Neural crest cell (in vitro differentiated cells): ENCODE data around the gene RNF208. TPM values are rescaled to one million over a fixed set of nuclear protein-coding genes. Genes with fewer than 3 reads are reported as not detected.

ENCODE experiments used
- DNase-seq: peaks from one replicate; pipeline ENCODE4 v3.0.0; 2021; ENCODE audit warnings: low read depth, mixed read lengths, low spot score
- H3K27ac Mint-ChIP-seq: one replicate; pipeline ENCODE4 v1.8.0; 2021; ENCODE audit warnings: mild to moderate bottlenecking, mixed read lengths; ENCODE audit not compliant: unreplicated experiment
- H3K27me3 Mint-ChIP-seq: 2 replicates; pipeline ENCODE4 v1.8.0; 2021; ENCODE audit warnings: low read depth, mild to moderate bottlenecking, mixed read lengths
- H3K36me3 Mint-ChIP-seq: 2 replicates; pipeline ENCODE4 v1.8.0; 2021; ENCODE audit warnings: low read depth, mild to moderate bottlenecking, mixed read lengths
- H3K4me1 Mint-ChIP-seq: 2 replicates; pipeline ENCODE4 v1.8.0; 2021; ENCODE audit warnings: mixed read lengths
- H3K4me3 Mint-ChIP-seq: one replicate; pipeline ENCODE4 v1.8.0; 2021; ENCODE audit warnings: mild to moderate bottlenecking, mixed read lengths
- H3K9me3 Mint-ChIP-seq: 2 replicates; pipeline ENCODE4 v1.8.0; 2021; ENCODE audit warnings: mixed read lengths
- total RNA-seq: library from RNA; stranded (reverse); gene quantifications from 2 replicates; pipeline ENCODE4 v1.2.1, GENCODE V29; 2021
- TF ChIP-seq, protein P1 (sequence below): fragments of 200-600 bp; sonication (generic); conservative IDR thresholded peaks from 2 replicates; pipeline ENCODE4 v1.5.0; 2021; ENCODE audit warnings: antibody characterized with exemption, mild to moderate bottlenecking

Gene RNF208
- total RNA-seq, 1 donor from 2014 or later: 10.1 TPM

DNA sequence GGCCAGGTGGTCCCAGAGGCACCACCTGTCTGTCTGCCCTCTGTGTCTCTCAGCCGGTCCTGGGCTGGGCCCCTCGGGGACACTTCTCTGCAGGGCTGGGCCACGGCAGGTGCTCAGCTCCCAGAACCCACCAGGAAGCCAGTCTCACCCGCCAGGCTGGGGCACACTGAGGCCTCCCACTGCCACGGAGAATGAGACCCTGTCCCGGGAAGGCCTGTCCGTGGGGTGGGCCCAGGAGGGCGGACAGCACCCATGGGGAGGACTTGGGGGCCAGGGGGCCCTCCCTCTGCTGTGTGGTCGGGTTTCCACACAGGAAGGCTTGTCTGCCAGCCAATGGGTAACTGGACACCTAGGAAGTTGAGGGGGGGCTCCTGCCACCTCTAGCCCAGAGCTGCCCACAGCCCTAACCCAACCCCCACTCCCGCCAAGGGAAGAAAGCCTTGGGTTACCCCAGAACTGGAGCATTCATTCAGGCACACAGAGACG, 14.9 kb upstream of the RNF208 start:
- H3K9me3 Mint-ChIP-seq: no peaks in the 10 kb centered on the region
- peaks cover 11% of the 10 kb centered on the region for H3K4me1 Mint-ChIP-seq
- H3K27ac Mint-ChIP-seq: no peak overlapping the region
- TF ChIP-seq, protein P1, sequence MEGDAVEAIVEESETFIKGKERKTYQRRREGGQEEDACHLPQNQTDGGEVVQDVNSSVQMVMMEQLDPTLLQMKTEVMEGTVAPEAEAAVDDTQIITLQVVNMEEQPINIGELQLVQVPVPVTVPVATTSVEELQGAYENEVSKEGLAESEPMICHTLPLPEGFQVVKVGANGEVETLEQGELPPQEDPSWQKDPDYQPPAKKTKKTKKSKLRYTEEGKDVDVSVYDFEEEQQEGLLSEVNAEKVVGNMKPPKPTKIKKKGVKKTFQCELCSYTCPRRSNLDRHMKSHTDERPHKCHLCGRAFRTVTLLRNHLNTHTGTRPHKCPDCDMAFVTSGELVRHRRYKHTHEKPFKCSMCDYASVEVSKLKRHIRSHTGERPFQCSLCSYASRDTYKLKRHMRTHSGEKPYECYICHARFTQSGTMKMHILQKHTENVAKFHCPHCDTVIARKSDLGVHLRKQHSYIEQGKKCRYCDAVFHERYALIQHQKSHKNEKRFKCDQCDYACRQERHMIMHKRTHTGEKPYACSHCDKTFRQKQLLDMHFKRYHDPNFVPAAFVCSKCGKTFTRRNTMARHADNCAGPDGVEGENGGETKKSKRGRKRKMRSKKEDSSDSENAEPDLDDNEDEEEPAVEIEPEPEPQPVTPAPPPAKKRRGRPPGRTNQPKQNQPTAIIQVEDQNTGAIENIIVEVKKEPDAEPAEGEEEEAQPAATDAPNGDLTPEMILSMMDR: no peak
- H3K4me3 Mint-ChIP-seq: no peak overlapping the region
- H3K27me3 Mint-ChIP-seq: peaks cover 4% of the 10 kb centered on the region
- DNase-seq: no peak
- peaks cover 4% of the 10 kb centered on the region for H3K36me3 Mint-ChIP-seq

DNA sequence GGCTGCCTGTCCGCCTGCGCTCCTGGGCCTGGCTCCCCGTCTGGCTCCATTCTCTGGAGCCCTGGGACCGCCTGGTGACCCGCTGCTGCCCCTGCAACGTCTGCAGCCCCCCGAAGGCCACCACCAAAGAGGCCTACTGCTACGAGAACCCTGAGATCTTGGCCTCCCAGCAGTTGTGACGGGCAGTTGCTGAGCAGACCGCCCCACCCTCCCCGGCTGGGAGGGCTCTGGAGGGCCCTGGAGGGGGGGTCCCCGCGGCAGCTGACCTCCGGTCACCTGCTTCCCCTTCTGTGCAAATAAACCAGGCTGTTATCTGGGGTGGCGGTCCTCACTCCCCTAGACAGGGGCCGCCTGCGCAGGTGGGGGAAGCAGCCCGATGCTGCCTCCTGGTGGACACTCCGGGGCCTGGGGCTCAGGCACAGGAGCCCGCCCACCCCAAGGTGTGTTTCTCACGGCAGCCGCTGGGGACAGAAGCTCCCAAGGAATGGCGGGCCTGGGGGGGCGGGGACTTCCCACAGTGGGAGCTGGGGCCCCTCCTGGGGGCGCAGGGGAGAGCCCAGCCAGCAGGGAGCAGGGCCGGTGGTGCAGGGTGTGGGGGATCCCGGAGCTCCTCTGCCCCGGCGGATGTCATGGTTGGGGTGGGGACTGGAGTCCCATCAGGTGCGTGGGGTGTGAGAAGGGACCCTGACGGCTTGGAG, 14.3 kb upstream of the RNF208 start:
- Mint-ChIP-seq H3K9me3 (no peaks in the 10 kb centered on the region), H3K27me3 (peaks cover 4% of the 10 kb centered on the region), H3K36me3 (peaks cover 4% of the 10 kb centered on the region), H3K4me3 (no peak overlapping the region), H3K4me1 (peaks cover 11% of the 10 kb centered on the region), H3K27ac (no peak overlapping the region)
- peak; percentile 91 for DNase-seq
- TF ChIP-seq, protein P1: peak; percentile 99

GRCh38 chr9:137235424-137236237, 13.6 kb upstream of the RNF208 start:
- H3K4me1 Mint-ChIP-seq: peaks cover 6% of the 10 kb centered on the region
- no peak for DNase-seq
- H3K9me3 Mint-ChIP-seq: no peaks in the 10 kb centered on the region
- no peak overlapping the region for H3K27ac Mint-ChIP-seq
- H3K27me3 Mint-ChIP-seq: no peaks in the 10 kb centered on the region
- H3K4me3 Mint-ChIP-seq: peak overlapping the region; percentile 69
- TF ChIP-seq, protein P1: no peak
- no peaks in the 10 kb centered on the region for H3K36me3 Mint-ChIP-seq

- Mint-ChIP-seq H3K4me3 (peak overlapping the region; percentile 69), H3K36me3 (no peaks in the 10 kb centered on the region), H3K9me3 (no peaks in the 10 kb centered on the region)
Measured at GRCh38 chr9:137234758-137235423, 12.9 kb upstream of the RNF208 start.

More at GRCh38 chr9:137234758-137235423, 12.9 kb upstream of the RNF208 start:
- TF ChIP-seq, protein P1: no peak
- Mint-ChIP-seq H3K27ac (no peak overlapping the region), H3K4me1 (peaks cover 6% of the 10 kb centered on the region), H3K27me3 (no peaks in the 10 kb centered on the region)
- no peak for DNase-seq
